Measurements from ENCODE around the gene FXYD4.

Gene FXYD4

GRCh38 chr10:43384252-43385221, 13.1 kb downstream of the FXYD4 start:
- TF ChIP-seq CTCF (IDR thresholded peaks at IDR 0.05), result no peak

GRCh38 chr10:43385412-43386004, 14.1 kb downstream of the FXYD4 start:
- TF ChIP-seq CTCF (IDR thresholded peaks at IDR 0.05), result no peak

- TF ChIP-seq CTCF (IDR thresholded peaks at IDR 0.05), result no peak
These were observed 15.1 kb downstream of the FXYD4 start for GRCh38 chr10:43386549-43386948.

GRCh38 chr10:43386981-43387677, 15.7 kb downstream of the FXYD4 start:
- no peak for TF ChIP-seq CTCF (IDR thresholded peaks at IDR 0.05)

GRCh38 chr10:43387678-43388032, 16.2 kb downstream of the FXYD4 start:
- TF ChIP-seq CTCF (IDR thresholded peaks at IDR 0.05), result no peak

GRCh38 chr10:43389867-43390266, 18.4 kb downstream of the FXYD4 start:
- no peak for TF ChIP-seq CTCF (IDR thresholded peaks at IDR 0.05)

GRCh38 chr10:43390333-43390732, 18.9 kb downstream of the FXYD4 start:
- TF ChIP-seq CTCF (IDR thresholded peaks at IDR 0.05), result no peak

All from LNCAP (cell line).